Skin epidermis (tissue), 12 donors: ENCODE measurements around the gene HAP1.
"Not testable (repeated sequence)": the region's sequence is repeated elsewhere in the genome, so short reads cannot be mapped to it uniquely, and the experiment has no call there.

ENCODE experiments used
- H3K27ac ChIP-seq, 21 experiments: fragments of 200-600 bp; sonication (generic) in 11 of 21; one replicate each; pipeline ENCODE4 v1.5.0; 2020; ENCODE audit warnings: mild to moderate bottlenecking in 3 of 21, inconsistent platforms in 2 of 21, moderate library complexity in 2 of 21
- H3K4me3 ChIP-seq, 7 experiments: fragments of 200-600 bp; sonication (generic) in 2 of 7; one replicate each; pipeline ENCODE4 v1.5.0; 2020; ENCODE audit warnings: inconsistent platforms in 2 of 7, mild to moderate bottlenecking in 2 of 7, moderate library complexity in 1 of 7

HAP1 gene

GRCh38 chr17:41680426-41681040, 53.9 kb downstream of the HAP1 start:
- Histone ChIP-seq H3K27ac (no peak overlapping the region), H3K4me3 (no peak overlapping the region)

- no peak overlapping the region for H3K4me3 ChIP-seq
- H3K27ac ChIP-seq, result peak overlapping the region in 15 of 21 experiments; percentile 29 to 95 (median 85)
Observed at GRCh38 chr17:41679740-41680425, 54.6 kb downstream of the HAP1 start.

- peak overlapping the region in 20 of 21 experiments; percentile 60 to 95 (median 84) for H3K27ac ChIP-seq
Observed at GRCh38 chr17:41678907-41679739, 55.3 kb downstream of the HAP1 start.

GRCh38 chr17:41678411-41678906, 56.0 kb downstream of the HAP1 start:
- H3K4me3 ChIP-seq, result peak overlapping the region; percentile 2 to 29 (median 16)
- peak overlapping the region in 20 of 21 experiments; percentile 60 to 95 (median 84) for H3K27ac ChIP-seq

More at GRCh38 chr17:41678907-41679739, 55.3 kb downstream of the HAP1 start:
- H3K4me3 ChIP-seq, result peak overlapping the region; percentile 2 to 29 (median 16)

- Histone ChIP-seq H3K27ac (peak overlapping the region in 2 of 21 experiments; percentile 25 to 55), H3K4me3 (no peak overlapping the region)
Observed at GRCh38 chr17:41676058-41676419, 58.4 kb downstream of the HAP1 start.

- not testable (repeated sequence) for H3K4me3 ChIP-seq
- peak overlapping the region in 2 of 21 experiments; percentile 25 to 55 for H3K27ac ChIP-seq
Observed at GRCh38 chr17:41675157-41676057, 59.0 kb downstream of the HAP1 start.
